ENCODE results near the gene PDE6C. TPM values are rescaled to one million over a fixed set of nuclear protein-coding genes. Genes with fewer than 3 reads are reported as not detected.
A peak's percentile ranks its signal among the peaks of the same experiment; 100 is the strongest.

Gene PDE6C
- total RNA-seq, 1 experiment from 2014 or later, result not detected

GRCh38 chr10:93701866-93702209 is 89.5 kb downstream of the PDE6C start:
- DNase-seq (ENCODE audit: low read depth), result no peak

- peak; percentile 89 for DNase-seq (ENCODE audit: low read depth)
Observed at GRCh38 chr10:93702210-93703001, 90.1 kb downstream of the PDE6C start, which contains the start of gene FRA10AC1. Gene FRA10AC1, minus strand, starts transcription at chr10:93702592. Its CDS starts 2,486 bp downstream, at chr10:93700106.

GRCh38 chr10:93703066-93703465 is 90.7 kb downstream of the PDE6C start:
- DNase-seq (ENCODE audit: low read depth), result no peak

DNA sequence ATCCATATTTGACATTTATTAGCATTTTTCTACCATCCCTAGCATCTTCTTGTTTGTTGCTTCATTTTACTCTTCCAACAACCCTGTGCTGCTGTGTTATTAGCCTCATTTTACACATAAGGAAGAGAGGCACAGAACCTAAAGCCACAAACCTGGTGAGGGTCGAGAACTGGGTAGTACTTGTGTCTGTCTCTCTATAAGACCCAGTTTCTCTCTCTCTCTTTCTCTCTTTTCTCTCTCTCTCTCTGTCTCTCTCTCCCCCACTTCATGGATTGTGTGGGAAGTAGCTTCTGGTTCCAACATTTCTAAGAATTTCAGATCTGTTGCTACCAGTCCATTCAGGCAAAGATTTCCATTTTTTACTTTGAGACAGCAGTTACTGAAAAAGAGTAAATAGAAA is 91.5 kb downstream of the PDE6C start:
- DNase-seq (ENCODE audit: low read depth), result no peak

- DNase-seq (ENCODE audit: low read depth), result no peak
Observed at GRCh38 chr10:93704451-93704850, 92.1 kb downstream of the PDE6C start.

GRCh38 chr10:93707623-93708022 is 95.3 kb downstream of the PDE6C start:
- peak; percentile 26 for DNase-seq (ENCODE audit: low read depth)

GRCh38 chr10:93710333-93710909 is 98.1 kb downstream of the PDE6C start:
- DNase-seq (ENCODE audit: low read depth), result no peak

- DNase-seq (ENCODE audit: low read depth), result peak; percentile 58
Observed at GRCh38 chr10:93711891-93712290, 99.6 kb downstream of the PDE6C start.

DNA sequence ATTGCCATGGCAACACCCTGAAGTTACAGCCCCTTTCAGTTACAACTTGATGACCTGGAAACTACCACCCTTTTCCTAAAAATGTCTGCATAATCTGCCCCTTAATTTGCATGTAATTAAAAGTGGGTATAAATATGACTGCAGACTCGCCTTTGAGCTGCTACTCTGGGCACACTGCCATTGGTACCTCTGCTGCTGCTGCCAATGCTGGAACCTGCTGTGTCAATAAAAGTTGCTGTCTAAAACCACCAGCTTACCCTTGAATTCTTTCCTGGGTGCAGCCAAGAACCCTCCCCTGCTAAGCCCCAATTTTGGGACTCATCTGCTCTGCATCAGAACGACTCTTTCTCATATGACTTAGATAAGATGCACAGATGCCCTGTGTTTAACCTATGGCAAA is 100.3 kb downstream of the PDE6C start:
- DNase-seq (ENCODE audit: low read depth), result no peak

GRCh38 chr10:93715345-93715744 is 103.0 kb downstream of the PDE6C start:
- no peak for DNase-seq (ENCODE audit: low read depth)

Other genes with a start within 250 kb of the PDE6C start
- 72.7 and 85.0 TPM in 2 replicates for gene MYOF, start 130.2 kb upstream of the PDE6C start, total RNA-seq (2014; rRNA removed; shearing (Covaris generic))
- 86.3 and 87.3 TPM in 2 replicates for gene CEP55, start 115.9 kb upstream of the PDE6C start, total RNA-seq (2014; rRNA removed; shearing (Covaris generic))
- not detected in 2 replicates for gene FFAR4, start 45.9 kb upstream of the PDE6C start, total RNA-seq (2014; rRNA removed; shearing (Covaris generic))
- gene RBP4, start 11.3 kb upstream of the PDE6C start, total RNA-seq (2014; rRNA removed; shearing (Covaris generic)), result 0.48 and 0.80 TPM in 2 replicates
- gene FRA10AC1, start 90.1 kb downstream of the PDE6C start, total RNA-seq (2014; rRNA removed; shearing (Covaris generic)), result 2.3 and 3.1 TPM in 2 replicates
- gene LGI1, start 145.4 kb downstream of the PDE6C start, total RNA-seq (2014; rRNA removed; shearing (Covaris generic)), result 0.02 TPM in 1 of 2 replicates, not detected in the other

All from HT1080 (cell line).